HepG2 (cell line): Measurements from ENCODE around the gene FGGY. TPM values are rescaled to one million over a fixed set of nuclear protein-coding genes. Genes with fewer than 3 reads are reported as not detected.

ENCODE experiments used
- ATAC-seq: fragments of 200-7000 bp; cut with Tn5 transposase; 3 replicates; pipeline ENCODE4 v1.9.1; 2020; ENCODE audit warnings: mild to moderate bottlenecking, moderate library complexity
- BruUV-seq: library from RNA; stranded (reverse); fragments of 400-500 nt; replicated peaks from 2 replicates; lab custom pipeline; 2021; lab: Mats Ljungman, UMichigan
- CTCF ChIA-PET: fragments of 300-600 bp; formaldehyde crosslinking; extraction: SDS; loops from one replicate; lab custom pipeline; 2021; ENCODE audit warnings: low total read pairs, inconsistent platforms, low intra/inter-chr PET ratio; lab: Yijun Ruan, JAX
- POLR2A ChIA-PET: fragments of 350-600 bp; sonication (Branson Sonifier 250); formaldehyde crosslinking; loops from one replicate; lab custom pipeline; 2020; ENCODE audit warnings: antibody characterized with exemption, inconsistent platforms; lab: Yijun Ruan, JAX
- DNase-seq: peaks from one replicate; pipeline ENCODE4 v3.0.0-alpha.2; 2015; ENCODE audit warnings: low spot score
- FAIRE-seq: peaks from 3 replicates; lab custom pipeline; 2011; peaks lifted over from hg19 to GRCh38; lab: Jason Lieb, UNC
- H2AFZ ChIP-seq: one replicate; pipeline ENCODE4 v1.6.1; 2011; ENCODE audit warnings: low read length, inconsistent platforms
- H3K27ac ChIP-seq: fragments of 300-600 bp; 3 replicates; pipeline ENCODE4 v1.8.0; 2011; ENCODE audit warnings: mixed run types, mild to moderate bottlenecking, mixed read lengths, low read length, inconsistent platforms; ENCODE audit not compliant: insufficient read depth; ENCODE audit errors: extremely low read length
- H3K27me3 ChIP-seq, 2 experiments: fragments of 200-600 bp in 1 of 2; 2 replicates in 1 of 2; 3 replicates in 1 of 2; pipeline versions ENCODE4 v1.6.0 to v1.8.0; 2011; ENCODE audit warnings: low read length in 2 of 2, mild to moderate bottlenecking in 2 of 2, moderate library complexity in 2 of 2, inconsistent platforms in 1 of 2; ENCODE audit not compliant: insufficient read depth in 2 of 2, control insufficient read depth in 1 of 2
- H3K36me3 ChIP-seq, 2 experiments: fragments of 200-600 bp in 1 of 2; replicated peaks in 1 of 2; 2 replicates in 1 of 2; 3 replicates in 1 of 2; pipeline versions ENCODE4 v1.5.1 to v1.8.0; 2011; ENCODE audit warnings: low read length in 2 of 2, inconsistent platforms in 1 of 2; ENCODE audit not compliant: insufficient read depth in 2 of 2, control insufficient read depth in 1 of 2
- H3K4me1 ChIP-seq: 2 replicates; pipeline ENCODE4 v1.5.1; 2012; ENCODE audit warnings: low read length, inconsistent platforms; ENCODE audit not compliant: insufficient read depth
- H3K4me2 ChIP-seq: 2 replicates; pipeline ENCODE4 v1.6.0; 2011; ENCODE audit warnings: low read depth, low read length, inconsistent platforms
- H3K4me3 ChIP-seq, 3 experiments: fragments of 200-600 bp in 1 of 3; sonication (generic), shearing (Covaris generic) in 1 of 3; replicated peaks in 1 of 3; 2 replicates each; pipeline ENCODE4 v1.5.1; 2011 to 2016; ENCODE audit warnings: low read length in 3 of 3, inconsistent platforms in 2 of 3, low read depth in 2 of 3, mild to moderate bottlenecking in 2 of 3, control low read depth in 1 of 3, mixed read lengths in 1 of 3; ENCODE audit not compliant: insufficient read depth in 1 of 3
- H3K79me2 ChIP-seq: one replicate; pipeline ENCODE4 v1.6.1; 2011; ENCODE audit warnings: low read length, inconsistent platforms; ENCODE audit not compliant: insufficient read depth
- H3K9ac ChIP-seq: 2 replicates; pipeline ENCODE4 v1.6.0; 2011; ENCODE audit warnings: mild to moderate bottlenecking, low read depth, low read length, inconsistent platforms; ENCODE audit not compliant: insufficient read depth
- H3K9me3 ChIP-seq: 2 replicates; pipeline ENCODE4 v1.5.1; 2012; ENCODE audit warnings: mild to moderate bottlenecking, low read length
- H4K20me1 ChIP-seq: 2 replicates; pipeline ENCODE4 v1.6.0; 2011; ENCODE audit warnings: inconsistent platforms, mild to moderate bottlenecking, low read length, moderate library complexity; ENCODE audit not compliant: insufficient read depth
- GPBP1L1 ChIP-seq: sonication (generic); formaldehyde crosslinking; IDR thresholded peaks from 2 replicates; pipeline ENCODE4 v1.5.0; 2020; ENCODE audit warnings: mild to moderate bottlenecking, missing genetic modification reagents
- HMG20B ChIP-seq: conservative IDR thresholded peaks from 2 replicates; pipeline ENCODE4 v1.6.1; 2016; ENCODE audit warnings: missing genetic modification reagents, missing compliant biosample characterization
- NPAS2 ChIP-seq: sonication (generic); formaldehyde crosslinking; IDR thresholded peaks from 2 replicates; pipeline ENCODE4 v1.8.0; 2022; ENCODE audit warnings: mild to moderate bottlenecking, missing genetic modification reagents, borderline replicate concordance
- RELA ChIP-seq: sonication (generic); formaldehyde crosslinking; IDR thresholded peaks from 2 replicates; pipeline ENCODE4 v1.4.0; 2020; ENCODE audit warnings: missing genetic modification reagents
- ZKSCAN5 ChIP-seq: sonication (generic); formaldehyde crosslinking; IDR thresholded peaks from 2 replicates; pipeline ENCODE4 v1.5.1; 2020; ENCODE audit warnings: mild to moderate bottlenecking, missing genetic modification reagents
- ZNF235 ChIP-seq: sonication (generic); formaldehyde crosslinking; IDR thresholded peaks from 2 replicates; pipeline ENCODE4 v1.8.1; 2023; ENCODE audit warnings: mild to moderate bottlenecking, missing genetic modification reagents, borderline replicate concordance
- ZNF709 ChIP-seq: sonication (generic); formaldehyde crosslinking; IDR thresholded peaks from 2 replicates; pipeline ENCODE4 v1.5.0; 2020; ENCODE audit warnings: mild to moderate bottlenecking, missing genetic modification reagents
- ZNF83 ChIP-seq: sonication (generic); formaldehyde crosslinking; IDR thresholded peaks from 2 replicates; pipeline ENCODE4 v1.4.0; 2020; ENCODE audit warnings: missing genetic modification reagents, mild to moderate bottlenecking, borderline replicate concordance
- WGBS: methylation state at CpG from one replicate; pipeline ENCODE4 v1.1.6; 2017; ENCODE audit warnings: low lambda C conversion rate; 5-methylcytosine and 5-hydroxymethylcytosine counted together
- in situ Hi-C: cut with HindIII; loops from 2 replicates; pipeline ENCODE4 v1.10.0; 2017; ENCODE audit warnings: low pct_unique_long_range_greater_than_20kb; ENCODE audit not compliant: extremely low pct_ligation_motif_present
- intact Hi-C: fragments of 100-400 bp; cut with micrococcal nuclease; formaldehyde crosslinking; loops from one replicate; pipeline ENCODE4 v1.10.0; 2022; ENCODE audit not compliant: unreplicated experiment
- polyA plus RNA-seq, 8 experiments: library from polyadenylated mRNA; depleted of rRNA in 3 of 8; stranded (reverse) in 7 of 8; unstranded in 1 of 8; fragments of >200 nt; fragmentation: Illumina TruSeq in 4 of 8; extraction: Trizol in 4 of 8; gene quantifications; 2 replicates each; pipeline versions ENCODE4 v1.2.1 to v1.2.3, GENCODE V29; 2011 to 2016; ENCODE audit warnings: low read depth in 4 of 8, missing spikeins in 1 of 8, mixed read lengths in 1 of 8; ENCODE audit not compliant: insufficient read depth in 1 of 8
- total RNA-seq, 5 experiments: library from RNA; depleted of rRNA; stranded (reverse); fragments of >200 nt; fragmentation: Illumina TruSeq; extraction: Trizol; gene quantifications; 2 replicates each; pipeline ENCODE4 v1.2.3, GENCODE V29; 2016; ENCODE audit warnings: low read depth in 1 of 5
- TF ChIP-seq, protein P1 (sequence below): sonication (generic); formaldehyde crosslinking; IDR thresholded peaks from 2 replicates; pipeline ENCODE4 v1.4.0; 2020; ENCODE audit warnings: missing genetic modification reagents, mild to moderate bottlenecking, borderline replicate concordance

Gene FGGY
- total and polyA plus RNA-seq, 2 of the 13 experiments (the other 11 are each of a cell fraction or from before 2014, with no cell fraction given): 15.7 to 27.5 TPM

DNA sequence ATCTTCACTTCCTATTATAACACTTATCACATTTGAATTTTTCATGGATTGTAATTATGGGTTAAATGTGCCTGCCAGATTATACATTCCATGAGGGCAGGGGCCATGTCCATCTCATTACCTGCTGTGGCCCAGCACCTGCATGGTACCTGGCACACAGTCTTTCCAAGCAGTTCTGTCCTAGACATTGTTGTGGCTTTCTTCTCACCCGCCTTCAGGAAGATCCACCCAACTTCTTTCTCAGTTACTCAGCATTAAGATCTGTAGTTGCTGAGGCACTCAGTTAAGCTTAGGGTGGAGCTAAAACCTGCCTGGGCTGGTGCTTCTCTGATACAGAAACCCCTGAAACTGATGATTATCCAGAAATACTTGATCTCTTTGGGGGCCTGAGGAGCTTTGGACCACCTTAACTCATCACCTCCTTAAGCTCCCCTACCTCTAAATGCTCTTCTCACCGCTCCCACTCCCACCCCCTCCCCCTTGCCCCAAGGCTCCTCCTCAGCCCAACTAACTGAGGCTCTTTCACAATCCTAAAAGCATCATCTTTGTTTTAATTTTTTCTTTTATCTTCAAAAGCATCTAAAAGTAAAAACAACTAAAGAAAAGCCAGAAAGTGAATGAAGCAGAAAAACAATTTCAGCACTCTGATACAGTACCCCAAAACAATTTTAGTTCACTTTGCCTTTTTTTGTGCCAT is 190.6 kb downstream of the FGGY start:
- ChIA-PET CTCF (no interaction called here), POLR2A (interaction anchor here (0.6 kb wide), 1 partner anchor 112 kb away, joined by 3 read pairs; no protein-coding TSS in a partner anchor)
- H3K27me3 ChIP-seq: no peaks in the 10 kb centered on the region
- H3K79me2 ChIP-seq: no peaks in the 10 kb centered on the region
- H3K27ac ChIP-seq: no peak overlapping the region
- FAIRE-seq (no peak), DNase-seq (no peak), ATAC-seq (no peak)
- H3K9ac ChIP-seq: no peak overlapping the region
- intact Hi-C loops (no loop called here), in situ Hi-C loops (no loop called here)
- no peak overlapping the region for H3K4me3 ChIP-seq
- no peak overlapping the region for H3K4me2 ChIP-seq
- no peaks in the 10 kb centered on the region for H4K20me1 ChIP-seq
- TF ChIP-seq HMG20B (no peak), ZKSCAN5 (no peak), RELA (CRISPR knock-in tag) (no peak), ZNF709 (CRISPR knock-in tag) (no peak), ZNF235 (CRISPR knock-in tag) (no peak), NPAS2 (CRISPR knock-in tag) (no peak), ZNF83 (no peak), GPBP1L1 (CRISPR knock-in tag) (no peak)
- TF ChIP-seq, protein P1, sequence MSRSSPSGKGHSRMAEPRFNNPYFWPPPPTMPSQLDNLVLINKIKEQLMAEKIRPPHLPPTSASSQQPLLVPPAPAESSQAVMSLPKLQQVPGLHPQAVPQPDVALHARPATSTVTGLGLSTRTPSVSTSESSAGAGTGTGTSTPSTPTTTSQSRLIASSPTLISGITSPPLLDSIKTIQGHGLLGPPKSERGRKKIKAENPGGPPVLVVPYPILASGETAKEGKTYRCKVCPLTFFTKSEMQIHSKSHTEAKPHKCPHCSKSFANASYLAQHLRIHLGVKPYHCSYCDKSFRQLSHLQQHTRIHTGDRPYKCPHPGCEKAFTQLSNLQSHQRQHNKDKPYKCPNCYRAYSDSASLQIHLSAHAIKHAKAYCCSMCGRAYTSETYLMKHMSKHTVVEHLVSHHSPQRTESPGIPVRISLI (CRISPR knock-in tag): no peak
- no peaks in the 10 kb centered on the region for H3K36me3 ChIP-seq
- BruUV-seq: no TSS peak
- 95% methylated on average over 2 of the region's 2 CpGs for WGBS
- H3K4me1 ChIP-seq: no peaks in the 10 kb centered on the region
- no peak overlapping the region for H2AFZ ChIP-seq
- 0 out of 2 replicates have a peak, but pooled peaks cover 5% of the 10 kb centered on the region for H3K9me3 ChIP-seq
